ENCODE results near the gene CHD3. TPM values are rescaled to one million over a fixed set of nuclear protein-coding genes. Genes with fewer than 3 reads are reported as not detected.

The CHD3 gene
- total and polyA plus RNA-seq, 2 experiments from 2014 or later = 2.9 to 9.7 TPM

GRCh38 chr17:7856811-7857712 lies 31.5 kb upstream of the CHD3 start, which contains the start of gene NAA38:
NAA38 (minus strand) TSS chr17:7857559; CDS start chr17:7857463, 96 bp downstream.
- peaks cover 48% of the 10 kb centered on the region for H3K27me3 ChIP-seq (ENCODE audit: insufficient read depth)
- no peak within 1 kb of the TSS for H3K27ac Mint-ChIP-seq
- H3K4me1 ChIP-seq (ENCODE audit: insufficient read depth) = peaks cover 43% of the 10 kb centered on the region
- peak within 1 kb of the TSS; percentile 99 for H3K4me2 ChIP-seq
- TF ChIP-seq, protein P1, sequence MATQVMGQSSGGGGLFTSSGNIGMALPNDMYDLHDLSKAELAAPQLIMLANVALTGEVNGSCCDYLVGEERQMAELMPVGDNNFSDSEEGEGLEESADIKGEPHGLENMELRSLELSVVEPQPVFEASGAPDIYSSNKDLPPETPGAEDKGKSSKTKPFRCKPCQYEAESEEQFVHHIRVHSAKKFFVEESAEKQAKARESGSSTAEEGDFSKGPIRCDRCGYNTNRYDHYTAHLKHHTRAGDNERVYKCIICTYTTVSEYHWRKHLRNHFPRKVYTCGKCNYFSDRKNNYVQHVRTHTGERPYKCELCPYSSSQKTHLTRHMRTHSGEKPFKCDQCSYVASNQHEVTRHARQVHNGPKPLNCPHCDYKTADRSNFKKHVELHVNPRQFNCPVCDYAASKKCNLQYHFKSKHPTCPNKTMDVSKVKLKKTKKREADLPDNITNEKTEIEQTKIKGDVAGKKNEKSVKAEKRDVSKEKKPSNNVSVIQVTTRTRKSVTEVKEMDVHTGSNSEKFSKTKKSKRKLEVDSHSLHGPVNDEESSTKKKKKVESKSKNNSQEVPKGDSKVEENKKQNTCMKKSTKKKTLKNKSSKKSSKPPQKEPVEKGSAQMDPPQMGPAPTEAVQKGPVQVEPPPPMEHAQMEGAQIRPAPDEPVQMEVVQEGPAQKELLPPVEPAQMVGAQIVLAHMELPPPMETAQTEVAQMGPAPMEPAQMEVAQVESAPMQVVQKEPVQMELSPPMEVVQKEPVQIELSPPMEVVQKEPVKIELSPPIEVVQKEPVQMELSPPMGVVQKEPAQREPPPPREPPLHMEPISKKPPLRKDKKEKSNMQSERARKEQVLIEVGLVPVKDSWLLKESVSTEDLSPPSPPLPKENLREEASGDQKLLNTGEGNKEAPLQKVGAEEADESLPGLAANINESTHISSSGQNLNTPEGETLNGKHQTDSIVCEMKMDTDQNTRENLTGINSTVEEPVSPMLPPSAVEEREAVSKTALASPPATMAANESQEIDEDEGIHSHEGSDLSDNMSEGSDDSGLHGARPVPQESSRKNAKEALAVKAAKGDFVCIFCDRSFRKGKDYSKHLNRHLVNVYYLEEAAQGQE (IDR thresholded peaks at IDR 0.05; ENCODE audit: unreplicated experiment) = no peak
- TF ChIP-seq ZNF331 (CRISPR knock-in tag; IDR thresholded peaks at IDR 0.05; ENCODE audit: low read depth) (no peak), STAT1 (IDR thresholded peaks at IDR 0.05; ENCODE audit: unreplicated experiment) (no peak), NANOG (IDR thresholded peaks at IDR 0.05; ENCODE audit: borderline replicate concordance) (no peak), JUNB (IDR thresholded peaks at IDR 0.05; ENCODE audit: unreplicated experiment) (no peak), ZNF114 (CRISPR knock-in tag; IDR thresholded peaks at IDR 0.05) (no peak), EZH2phosphoT487 (IDR thresholded peaks at IDR 0.05; ENCODE audit: unreplicated experiment) (no peak), EZH2 (IDR thresholded peaks at IDR 0.05; ENCODE audit: low read depth, unreplicated experiment) (peak; percentile 40), POLR2AphosphoS5 (IDR thresholded peaks at IDR 0.05; ENCODE audit: low read depth) (no peak), CREB1 (CRISPR knock-in tag; IDR thresholded peaks at IDR 0.05; ENCODE audit: low read depth) (peak; percentile 53)
- TF ChIP-seq, protein P2, sequence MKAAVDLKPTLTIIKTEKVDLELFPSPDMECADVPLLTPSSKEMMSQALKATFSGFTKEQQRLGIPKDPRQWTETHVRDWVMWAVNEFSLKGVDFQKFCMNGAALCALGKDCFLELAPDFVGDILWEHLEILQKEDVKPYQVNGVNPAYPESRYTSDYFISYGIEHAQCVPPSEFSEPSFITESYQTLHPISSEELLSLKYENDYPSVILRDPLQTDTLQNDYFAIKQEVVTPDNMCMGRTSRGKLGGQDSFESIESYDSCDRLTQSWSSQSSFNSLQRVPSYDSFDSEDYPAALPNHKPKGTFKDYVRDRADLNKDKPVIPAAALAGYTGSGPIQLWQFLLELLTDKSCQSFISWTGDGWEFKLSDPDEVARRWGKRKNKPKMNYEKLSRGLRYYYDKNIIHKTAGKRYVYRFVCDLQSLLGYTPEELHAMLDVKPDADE (IDR thresholded peaks at IDR 0.05) = peak; percentile 87
- TF ChIP-seq, protein P3, sequence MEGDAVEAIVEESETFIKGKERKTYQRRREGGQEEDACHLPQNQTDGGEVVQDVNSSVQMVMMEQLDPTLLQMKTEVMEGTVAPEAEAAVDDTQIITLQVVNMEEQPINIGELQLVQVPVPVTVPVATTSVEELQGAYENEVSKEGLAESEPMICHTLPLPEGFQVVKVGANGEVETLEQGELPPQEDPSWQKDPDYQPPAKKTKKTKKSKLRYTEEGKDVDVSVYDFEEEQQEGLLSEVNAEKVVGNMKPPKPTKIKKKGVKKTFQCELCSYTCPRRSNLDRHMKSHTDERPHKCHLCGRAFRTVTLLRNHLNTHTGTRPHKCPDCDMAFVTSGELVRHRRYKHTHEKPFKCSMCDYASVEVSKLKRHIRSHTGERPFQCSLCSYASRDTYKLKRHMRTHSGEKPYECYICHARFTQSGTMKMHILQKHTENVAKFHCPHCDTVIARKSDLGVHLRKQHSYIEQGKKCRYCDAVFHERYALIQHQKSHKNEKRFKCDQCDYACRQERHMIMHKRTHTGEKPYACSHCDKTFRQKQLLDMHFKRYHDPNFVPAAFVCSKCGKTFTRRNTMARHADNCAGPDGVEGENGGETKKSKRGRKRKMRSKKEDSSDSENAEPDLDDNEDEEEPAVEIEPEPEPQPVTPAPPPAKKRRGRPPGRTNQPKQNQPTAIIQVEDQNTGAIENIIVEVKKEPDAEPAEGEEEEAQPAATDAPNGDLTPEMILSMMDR (conservative IDR thresholded peaks at IDR 0.05; ENCODE audit: low read depth in 2 of 2) = peak in 1 of 2 experiments; percentile 45; a peak in 2 of 4 replicates
- TF ChIP-seq, protein P4, sequence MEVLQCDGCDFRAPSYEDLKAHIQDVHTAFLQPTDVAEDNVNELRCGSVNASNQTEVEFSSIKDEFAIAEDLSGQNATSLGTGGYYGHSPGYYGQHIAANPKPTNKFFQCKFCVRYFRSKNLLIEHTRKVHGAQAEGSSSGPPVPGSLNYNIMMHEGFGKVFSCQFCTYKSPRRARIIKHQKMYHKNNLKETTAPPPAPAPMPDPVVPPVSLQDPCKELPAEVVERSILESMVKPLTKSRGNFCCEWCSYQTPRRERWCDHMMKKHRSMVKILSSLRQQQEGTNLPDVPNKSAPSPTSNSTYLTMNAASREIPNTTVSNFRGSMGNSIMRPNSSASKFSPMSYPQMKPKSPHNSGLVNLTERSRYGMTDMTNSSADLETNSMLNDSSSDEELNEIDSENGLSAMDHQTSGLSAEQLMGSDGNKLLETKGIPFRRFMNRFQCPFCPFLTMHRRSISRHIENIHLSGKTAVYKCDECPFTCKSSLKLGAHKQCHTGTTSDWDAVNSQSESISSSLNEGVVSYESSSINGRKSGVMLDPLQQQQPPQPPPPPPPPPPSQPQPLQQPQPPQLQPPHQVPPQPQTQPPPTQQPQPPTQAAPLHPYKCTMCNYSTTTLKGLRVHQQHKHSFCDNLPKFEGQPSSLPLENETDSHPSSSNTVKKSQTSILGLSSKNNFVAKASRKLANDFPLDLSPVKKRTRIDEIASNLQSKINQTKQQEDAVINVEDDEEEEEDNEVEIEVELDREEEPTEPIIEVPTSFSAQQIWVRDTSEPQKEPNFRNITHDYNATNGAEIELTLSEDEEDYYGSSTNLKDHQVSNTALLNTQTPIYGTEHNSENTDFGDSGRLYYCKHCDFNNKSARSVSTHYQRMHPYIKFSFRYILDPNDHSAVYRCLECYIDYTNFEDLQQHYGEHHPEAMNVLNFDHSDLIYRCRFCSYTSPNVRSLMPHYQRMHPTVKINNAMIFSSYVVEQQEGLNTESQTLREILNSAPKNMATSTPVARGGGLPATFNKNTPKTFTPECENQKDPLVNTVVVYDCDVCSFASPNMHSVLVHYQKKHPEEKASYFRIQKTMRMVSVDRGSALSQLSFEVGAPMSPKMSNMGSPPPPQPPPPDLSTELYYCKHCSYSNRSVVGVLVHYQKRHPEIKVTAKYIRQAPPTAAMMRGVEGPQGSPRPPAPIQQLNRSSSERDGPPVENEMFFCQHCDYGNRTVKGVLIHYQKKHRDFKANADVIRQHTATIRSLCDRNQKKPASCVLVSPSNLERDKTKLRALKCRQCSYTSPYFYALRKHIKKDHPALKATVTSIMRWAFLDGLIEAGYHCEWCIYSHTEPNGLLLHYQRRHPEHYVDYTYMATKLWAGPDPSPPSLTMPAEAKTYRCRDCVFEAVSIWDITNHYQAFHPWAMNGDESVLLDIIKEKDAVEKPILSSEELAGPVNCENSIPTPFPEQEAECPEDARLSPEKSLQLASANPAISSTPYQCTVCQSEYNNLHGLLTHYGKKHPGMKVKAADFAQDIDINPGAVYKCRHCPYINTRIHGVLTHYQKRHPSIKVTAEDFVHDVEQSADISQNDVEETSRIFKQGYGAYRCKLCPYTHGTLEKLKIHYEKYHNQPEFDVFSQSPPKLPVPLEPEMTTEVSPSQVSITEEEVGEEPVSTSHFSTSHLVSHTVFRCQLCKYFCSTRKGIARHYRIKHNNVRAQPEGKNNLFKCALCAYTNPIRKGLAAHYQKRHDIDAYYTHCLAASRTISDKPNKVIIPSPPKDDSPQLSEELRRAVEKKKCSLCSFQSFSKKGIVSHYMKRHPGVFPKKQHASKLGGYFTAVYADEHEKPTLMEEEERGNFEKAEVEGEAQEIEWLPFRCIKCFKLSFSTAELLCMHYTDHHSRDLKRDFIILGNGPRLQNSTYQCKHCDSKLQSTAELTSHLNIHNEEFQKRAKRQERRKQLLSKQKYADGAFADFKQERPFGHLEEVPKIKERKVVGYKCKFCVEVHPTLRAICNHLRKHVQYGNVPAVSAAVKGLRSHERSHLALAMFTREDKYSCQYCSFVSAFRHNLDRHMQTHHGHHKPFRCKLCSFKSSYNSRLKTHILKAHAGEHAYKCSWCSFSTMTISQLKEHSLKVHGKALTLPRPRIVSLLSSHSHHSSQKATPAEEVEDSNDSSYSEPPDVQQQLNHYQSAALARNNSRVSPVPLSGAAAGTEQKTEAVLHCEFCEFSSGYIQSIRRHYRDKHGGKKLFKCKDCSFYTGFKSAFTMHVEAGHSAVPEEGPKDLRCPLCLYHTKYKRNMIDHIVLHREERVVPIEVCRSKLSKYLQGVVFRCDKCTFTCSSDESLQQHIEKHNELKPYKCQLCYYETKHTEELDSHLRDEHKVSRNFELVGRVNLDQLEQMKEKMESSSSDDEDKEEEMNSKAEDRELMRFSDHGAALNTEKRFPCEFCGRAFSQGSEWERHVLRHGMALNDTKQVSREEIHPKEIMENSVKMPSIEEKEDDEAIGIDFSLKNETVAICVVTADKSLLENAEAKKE (CRISPR knock-in tag; IDR thresholded peaks at IDR 0.05) = no peak
- no peaks in the 10 kb centered on the region; the same call in 1 of the 3 replicates for H3K36me3 Mint-ChIP-seq (ENCODE audit: low read depth)
- peaks cover 7% of the 10 kb centered on the region for H3K79me2 ChIP-seq (replicated peaks; ENCODE audit: insufficient read depth)
- peak within 1 kb of the TSS; percentile 30 for H2AFZ ChIP-seq
- DNase-seq (ENCODE audit: low spot score) (peak; percentile 100), ATAC-seq (peak; percentile 67)
- H3K4me1 Mint-ChIP-seq = peaks cover 26% of the 10 kb centered on the region
- H3K4me3 Mint-ChIP-seq = no peak within 1 kb of the TSS
- peaks cover 20% of the 10 kb centered on the region; the same call in 1 of the 2 replicates for H3F3A ChIP-seq (replicated peaks; ENCODE audit: low read depth)
- peaks cover 13% of the 10 kb centered on the region for H3K27me3 Mint-ChIP-seq (ENCODE audit: insufficient read depth, low read depth, poor library complexity)
- H3K9me3 Mint-ChIP-seq = no peaks in the 10 kb centered on the region; the same call in 2 of the 3 replicates
- peak within 1 kb of the TSS; percentile 55 for H3K4me3 ChIP-seq
- H3K9me2 ChIP-seq (ENCODE audit: insufficient read depth) = no peaks in the 10 kb centered on the region
- H4K20me1 ChIP-seq (replicated peaks; ENCODE audit: insufficient read depth) = peaks cover 10% of the 10 kb centered on the region
- no peaks in the 10 kb centered on the region; the same call in 1 of the 2 replicates for H3K36me3 ChIP-seq (ENCODE audit: insufficient read depth)
- H3K27ac ChIP-seq (ENCODE audit: low read depth) = peak within 1 kb of the TSS; percentile 65

Data from GM23338 (cell line).